ENCODE measurements around the gene SYTL2.
A peak's percentile ranks its signal among the peaks of the same experiment; 100 is the strongest.

SYTL2 gene

DNA sequence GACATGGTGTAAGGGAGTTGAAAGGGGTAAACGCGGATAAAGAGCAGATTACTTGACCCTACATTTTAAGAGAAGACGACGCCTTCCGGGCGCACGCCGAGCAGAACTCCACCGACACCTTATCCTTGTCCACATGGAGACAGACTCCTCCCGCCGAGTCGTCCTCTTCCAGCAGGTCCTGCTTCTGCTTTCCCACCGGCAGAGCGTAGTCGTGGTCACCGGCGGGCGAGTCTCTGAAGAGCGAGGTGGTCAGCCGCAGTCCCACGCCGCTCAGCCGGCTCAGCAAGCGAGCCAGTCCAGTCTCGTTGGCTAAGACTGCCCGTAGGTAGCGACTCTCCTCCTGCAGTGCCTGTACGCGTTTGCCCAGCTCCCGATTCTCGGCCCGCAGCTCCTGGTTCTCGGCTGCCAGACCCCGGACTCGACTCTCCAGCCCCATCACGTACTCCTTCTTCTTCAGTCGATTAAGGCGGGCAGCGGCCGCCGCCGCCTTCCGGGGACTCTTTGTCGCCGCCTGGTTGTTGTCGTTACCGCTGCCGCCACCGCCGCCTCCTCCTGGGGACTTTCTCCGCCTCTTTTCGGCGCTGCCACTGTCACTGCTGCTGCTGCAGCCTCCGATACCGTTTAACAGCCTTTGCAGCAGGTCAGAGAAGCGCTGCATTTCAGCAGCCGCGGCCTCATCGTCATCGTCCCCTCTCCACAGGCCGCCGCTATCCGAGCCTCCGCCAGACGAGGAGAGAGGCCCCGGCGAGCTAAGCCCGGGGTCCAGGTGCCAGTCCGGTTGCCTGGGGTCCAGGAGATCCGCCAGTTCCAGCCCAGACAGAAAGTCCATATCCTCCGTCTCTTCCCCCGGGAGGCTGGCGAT lies 147.0 kb downstream of the SYTL2 start:
- peaks cover 24% of the 10 kb centered on the region for H3K36me3 ChIP-seq (ENCODE audit: insufficient read depth, low read length)
- peak overlapping the region; percentile 97 for H3K9ac ChIP-seq (ENCODE audit: low read depth, low read length, poor library complexity, severe bottlenecking)
- H3K9me3 ChIP-seq (ENCODE audit: insufficient read depth, low read depth, low read length): no peaks in the 10 kb centered on the region
- no peaks in the 10 kb centered on the region for H3F3A ChIP-seq (ENCODE audit: low read depth)
- peak overlapping the region; percentile 92; the same call in 1 of the 2 replicates for H2AFZ ChIP-seq (ENCODE audit: low read length)
- peak overlapping the region; percentile 90 for H3K4me3 ChIP-seq (ENCODE audit: low read length, poor library complexity, severe bottlenecking)
- H4K20me1 ChIP-seq (ENCODE audit: insufficient read depth, low read length, poor library complexity, severe bottlenecking): peaks cover 58% of the 10 kb centered on the region
- H3K79me2 ChIP-seq (ENCODE audit: insufficient read depth, low read length): peaks cover 60% of the 10 kb centered on the region
- no peaks in the 10 kb centered on the region for H3K9me2 ChIP-seq (replicated peaks; ENCODE audit: low read depth, low read length)
- peaks cover 7% of the 10 kb centered on the region for H3K27me3 ChIP-seq (ENCODE audit: insufficient read depth, low read length, poor library complexity, severe bottlenecking)
- peak overlapping the region; percentile 95 for H3K4me2 ChIP-seq (ENCODE audit: low read depth, low read length, poor library complexity, severe bottlenecking)
- TF ChIP-seq, protein P1, sequence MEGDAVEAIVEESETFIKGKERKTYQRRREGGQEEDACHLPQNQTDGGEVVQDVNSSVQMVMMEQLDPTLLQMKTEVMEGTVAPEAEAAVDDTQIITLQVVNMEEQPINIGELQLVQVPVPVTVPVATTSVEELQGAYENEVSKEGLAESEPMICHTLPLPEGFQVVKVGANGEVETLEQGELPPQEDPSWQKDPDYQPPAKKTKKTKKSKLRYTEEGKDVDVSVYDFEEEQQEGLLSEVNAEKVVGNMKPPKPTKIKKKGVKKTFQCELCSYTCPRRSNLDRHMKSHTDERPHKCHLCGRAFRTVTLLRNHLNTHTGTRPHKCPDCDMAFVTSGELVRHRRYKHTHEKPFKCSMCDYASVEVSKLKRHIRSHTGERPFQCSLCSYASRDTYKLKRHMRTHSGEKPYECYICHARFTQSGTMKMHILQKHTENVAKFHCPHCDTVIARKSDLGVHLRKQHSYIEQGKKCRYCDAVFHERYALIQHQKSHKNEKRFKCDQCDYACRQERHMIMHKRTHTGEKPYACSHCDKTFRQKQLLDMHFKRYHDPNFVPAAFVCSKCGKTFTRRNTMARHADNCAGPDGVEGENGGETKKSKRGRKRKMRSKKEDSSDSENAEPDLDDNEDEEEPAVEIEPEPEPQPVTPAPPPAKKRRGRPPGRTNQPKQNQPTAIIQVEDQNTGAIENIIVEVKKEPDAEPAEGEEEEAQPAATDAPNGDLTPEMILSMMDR (conservative IDR thresholded peaks at IDR 0.05; ENCODE audit: low read length): peak; percentile 55
- no peak for TF ChIP-seq EZH2phosphoT487 (IDR thresholded peaks at IDR 0.05; ENCODE audit: borderline replicate concordance)
- peaks cover 34% of the 10 kb centered on the region for H3K4me1 ChIP-seq (ENCODE audit: insufficient read depth, low read length, poor library complexity, severe bottlenecking)

DNA sequence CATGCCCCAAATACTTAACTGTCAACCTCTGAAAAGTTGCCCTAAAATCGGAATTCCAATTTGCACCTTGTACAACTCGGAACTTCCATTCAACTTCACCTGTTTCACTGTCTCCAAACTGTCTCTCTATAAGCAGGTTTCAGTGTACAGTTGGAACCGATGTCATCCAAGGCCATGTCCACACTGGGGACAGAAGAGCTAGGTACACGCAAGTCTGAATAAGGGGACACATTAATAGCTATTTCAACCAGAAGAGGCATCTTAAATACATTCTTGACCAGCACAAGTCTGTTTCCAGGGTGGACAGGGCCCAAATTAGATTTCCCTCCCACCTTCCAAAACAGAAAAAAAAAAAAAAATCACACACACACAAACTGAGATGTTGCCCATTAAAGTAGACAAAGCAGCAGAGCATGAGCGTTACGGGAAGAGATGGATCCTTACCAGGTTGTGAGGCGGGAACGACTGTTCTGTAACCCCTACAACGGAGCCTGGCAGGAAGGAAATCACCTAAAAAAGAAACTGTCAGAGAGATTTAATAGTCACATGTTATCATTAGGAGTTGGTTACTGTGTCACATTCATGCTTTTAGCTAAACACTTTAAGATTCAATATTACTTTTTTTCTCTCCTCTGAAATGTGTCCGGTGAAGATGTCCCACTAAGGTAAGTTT lies 147.7 kb downstream of the SYTL2 start:
- peaks cover 29% of the 10 kb centered on the region for H3K36me3 ChIP-seq (ENCODE audit: insufficient read depth, low read length)
- H3K4me2 ChIP-seq (ENCODE audit: low read depth, low read length, poor library complexity, severe bottlenecking): peak overlapping the region; percentile 95
- H3K79me2 ChIP-seq (ENCODE audit: insufficient read depth, low read length): peaks cover 67% of the 10 kb centered on the region
- H3K4me3 ChIP-seq (ENCODE audit: low read length, poor library complexity, severe bottlenecking): peak overlapping the region; percentile 90
- H4K20me1 ChIP-seq (ENCODE audit: insufficient read depth, low read length, poor library complexity, severe bottlenecking): peaks cover 65% of the 10 kb centered on the region
- no peaks in the 10 kb centered on the region for H3F3A ChIP-seq (ENCODE audit: low read depth)
- peaks cover 7% of the 10 kb centered on the region for H3K27me3 ChIP-seq (ENCODE audit: insufficient read depth, low read length, poor library complexity, severe bottlenecking)
- H3K9me3 ChIP-seq (ENCODE audit: insufficient read depth, low read depth, low read length): no peaks in the 10 kb centered on the region
- no peaks in the 10 kb centered on the region for H3K9me2 ChIP-seq (replicated peaks; ENCODE audit: low read depth, low read length)
- no peak for TF ChIP-seq EZH2phosphoT487 (IDR thresholded peaks at IDR 0.05; ENCODE audit: borderline replicate concordance)
- H2AFZ ChIP-seq (ENCODE audit: low read length): no peak overlapping the region
- peak overlapping the region; percentile 97 for H3K9ac ChIP-seq (ENCODE audit: low read depth, low read length, poor library complexity, severe bottlenecking)
- H3K4me1 ChIP-seq (ENCODE audit: insufficient read depth, low read length, poor library complexity, severe bottlenecking): peaks cover 42% of the 10 kb centered on the region

GRCh38 chr11:85661972-85662664 lies 148.8 kb downstream of the SYTL2 start:
- no peak for TF ChIP-seq EZH2phosphoT487 (IDR thresholded peaks at IDR 0.05; ENCODE audit: borderline replicate concordance)
- TF ChIP-seq, protein P1 (conservative IDR thresholded peaks at IDR 0.05; ENCODE audit: low read length): no peak
- Histone ChIP-seq H2AFZ (ENCODE audit: low read length) (no peak overlapping the region), H4K20me1 (ENCODE audit: insufficient read depth, low read length, poor library complexity, severe bottlenecking) (peaks cover 76% of the 10 kb centered on the region), H3F3A (ENCODE audit: low read depth) (no peaks in the 10 kb centered on the region), H3K9ac (ENCODE audit: low read depth, low read length, poor library complexity, severe bottlenecking) (peak overlapping the region; percentile 97), H3K36me3 (ENCODE audit: insufficient read depth, low read length) (peaks cover 35% of the 10 kb centered on the region), H3K4me1 (ENCODE audit: insufficient read depth, low read length, poor library complexity, severe bottlenecking) (peaks cover 46% of the 10 kb centered on the region), H3K4me2 (ENCODE audit: low read depth, low read length, poor library complexity, severe bottlenecking) (peak overlapping the region; percentile 95), H3K9me2 (replicated peaks; ENCODE audit: low read depth, low read length) (no peaks in the 10 kb centered on the region), H3K79me2 (ENCODE audit: insufficient read depth, low read length) (peaks cover 78% of the 10 kb centered on the region), H3K9me3 (ENCODE audit: insufficient read depth, low read depth, low read length) (no peaks in the 10 kb centered on the region), H3K4me3 (ENCODE audit: low read length, poor library complexity, severe bottlenecking) (peak overlapping the region; percentile 90), H3K27me3 (ENCODE audit: insufficient read depth, low read length, poor library complexity, severe bottlenecking) (peaks cover 7% of the 10 kb centered on the region)
